Measurements from ENCODE around the gene AK2. TPM values are rescaled to one million over a fixed set of nuclear protein-coding genes. Genes with fewer than 3 reads are reported as not detected.

AK2 gene
- total RNA-seq, 1 donor from 2014 or later = 58.4 TPM

Other genes starting within 250 kb of the AK2 start
- gene YARS1, start 219.5 kb downstream of the AK2 start, total RNA-seq = 65.2 and 73.3 TPM in 2 replicates
- 11.9 and 14.3 TPM in 2 replicates for gene S100PBP, start 219.2 kb downstream of the AK2 start, total RNA-seq
- gene FNDC5, start 166.0 kb downstream of the AK2 start, total RNA-seq = 0.25 and 0.51 TPM in 2 replicates
- gene HPCA, start 150.4 kb downstream of the AK2 start, total RNA-seq = not detected in 2 replicates
- 19.8 and 20.1 TPM in 2 replicates for gene TMEM54, start 135.5 kb downstream of the AK2 start, total RNA-seq
- 14.2 and 16.6 TPM in 2 replicates for gene RNF19B, start 72.1 kb downstream of the AK2 start, total RNA-seq
- gene AZIN2, start 44.3 kb upstream of the AK2 start, total RNA-seq = 0.64 and 1.3 TPM in 2 replicates
- gene TRIM62, start 145.2 kb upstream of the AK2 start, total RNA-seq = 1.7 and 3.2 TPM in 2 replicates
- 5.4 and 10.9 TPM in 2 replicates for gene ZNF362, start 219.6 kb upstream of the AK2 start, total RNA-seq

All from dermis microvascular lymphatic vessel endothelial cell (primary cell).